ENCODE results near the gene GIMAP6. TPM values are rescaled to one million over a fixed set of nuclear protein-coding genes. Genes with fewer than 3 reads are reported as not detected.

GIMAP6 gene
- total and polyA plus RNA-seq, 2 experiments from 2014 or later = 0.09 TPM; not detected in 1

DNA sequence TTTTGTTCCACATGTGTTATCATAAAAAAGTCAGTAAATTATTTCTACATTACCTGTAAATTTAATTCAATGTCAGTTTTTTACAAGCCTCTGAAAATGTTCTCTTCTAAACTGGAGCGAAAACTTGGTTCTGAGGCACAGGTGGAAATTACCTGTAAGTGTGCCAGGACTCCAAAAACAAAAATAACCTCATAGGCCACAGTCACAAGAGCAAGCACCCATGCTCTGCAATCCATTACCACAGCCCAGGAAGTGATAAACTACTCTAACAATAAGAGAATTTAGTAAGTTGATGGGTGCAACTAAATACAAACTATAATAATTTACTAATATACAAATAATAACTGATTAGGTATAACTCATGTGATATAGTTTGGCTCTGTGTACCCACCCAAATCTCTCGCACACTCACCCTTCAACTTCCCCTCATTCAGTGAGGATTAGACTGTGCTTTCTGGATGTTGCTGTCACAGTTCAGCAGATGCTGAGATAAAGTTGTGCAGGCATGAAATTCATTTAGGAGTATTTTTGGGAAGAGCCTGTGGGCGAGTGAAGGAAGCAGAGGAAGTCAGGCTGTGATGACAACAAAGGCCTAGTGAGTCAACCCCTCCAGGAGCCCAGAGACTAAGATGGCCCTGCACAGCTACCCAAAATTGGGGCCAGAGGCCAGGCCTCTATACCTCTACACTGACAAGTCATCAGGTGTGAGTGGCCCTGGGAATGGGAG is 16.3 kb upstream of the GIMAP6 start:
- TF ChIP-seq CTCF (IDR thresholded peaks at IDR 0.05; ENCODE audit: low read depth, low read length) = no peak
- no peak for DNase-seq (ENCODE audit: low read depth in 1 of 2, low spot score in 1 of 2)

DNA sequence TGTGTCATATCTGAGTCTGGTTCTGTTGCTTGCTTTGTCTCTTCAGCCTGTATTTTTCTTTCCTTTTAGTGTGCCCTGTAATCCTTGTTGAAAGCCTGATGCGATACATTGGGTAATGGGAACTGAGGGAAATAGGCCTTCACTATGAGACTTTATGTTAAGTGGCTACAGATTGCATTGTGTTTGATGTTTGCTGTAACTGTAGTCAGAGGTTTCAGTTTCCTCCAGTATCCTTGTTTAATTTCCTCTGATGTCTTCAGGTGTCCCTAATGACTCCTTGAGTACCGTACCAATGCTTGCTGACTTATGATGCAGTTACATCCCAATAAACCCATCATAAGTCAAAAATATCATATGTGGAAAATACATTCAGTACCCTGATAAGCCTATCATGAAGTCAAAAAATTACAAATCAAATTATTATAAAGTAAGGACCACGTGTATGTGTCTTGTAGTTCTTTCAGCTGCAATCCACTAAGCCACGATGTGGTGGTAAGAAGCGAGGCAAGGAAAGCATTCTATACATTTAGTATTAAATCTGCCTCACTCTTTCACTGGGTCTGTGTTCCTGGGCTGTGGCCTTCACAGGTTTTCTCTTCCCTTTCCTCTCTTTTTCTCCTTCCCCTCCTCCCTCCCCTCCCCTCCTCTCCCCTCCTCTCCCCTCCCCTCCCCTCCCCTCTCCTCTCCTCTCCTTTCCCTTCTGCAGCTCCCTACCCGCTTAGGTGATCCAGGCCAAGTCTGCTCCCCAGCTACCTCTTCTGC is 13.3 kb upstream of the GIMAP6 start:
- no peak for TF ChIP-seq CTCF (IDR thresholded peaks at IDR 0.05; ENCODE audit: low read depth, low read length)
- H3K36me3 ChIP-seq = no peaks in the 10 kb centered on the region
- H3K4me3 ChIP-seq = no peak overlapping the region
- DNase-seq (ENCODE audit: low read depth in 1 of 2, low spot score in 1 of 2) = no peak
- H3K9me3 ChIP-seq (ENCODE audit: low read depth) = no peaks in the 10 kb centered on the region
- no peaks in the 10 kb centered on the region for H3K4me1 ChIP-seq (ENCODE audit: low read depth)
- H3K27ac ChIP-seq = no peak overlapping the region
- no peaks in the 10 kb centered on the region for H3K27me3 ChIP-seq

More for the DNA sequence above, 16.3 kb upstream of the GIMAP6 start:
- H3K4me3 ChIP-seq = no peak overlapping the region
- H3K27ac ChIP-seq = no peak overlapping the region
- H3K9me3 ChIP-seq (ENCODE audit: low read depth) = no peaks in the 10 kb centered on the region
- no peaks in the 10 kb centered on the region for H3K36me3 ChIP-seq
- H3K27me3 ChIP-seq = no peaks in the 10 kb centered on the region
- no peaks in the 10 kb centered on the region for H3K4me1 ChIP-seq (ENCODE audit: low read depth)

DNA sequence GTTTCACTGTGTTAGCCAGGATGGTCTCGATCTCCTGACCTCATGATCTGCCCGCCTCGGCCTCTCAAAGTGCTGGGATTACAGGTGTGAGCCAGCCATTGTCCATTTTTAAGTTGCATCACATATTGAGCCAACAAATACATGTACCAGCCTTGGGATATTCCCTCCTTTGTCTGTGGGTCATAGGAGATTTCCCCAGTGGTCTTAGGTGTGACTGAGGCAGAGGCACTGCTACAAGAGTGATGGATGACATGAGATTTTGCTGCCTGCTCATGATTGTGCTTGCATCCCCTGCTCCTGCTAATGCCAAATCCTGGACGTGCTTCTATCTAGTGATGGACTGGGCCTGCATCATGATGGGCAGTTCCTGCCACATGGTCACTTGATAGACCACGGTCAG is 10.7 kb upstream of the GIMAP6 start:
- no peaks in the 10 kb centered on the region for H3K36me3 ChIP-seq
- no peak overlapping the region for H3K27ac ChIP-seq
- no peaks in the 10 kb centered on the region for H3K4me1 ChIP-seq (ENCODE audit: low read depth)
- no peak for DNase-seq (ENCODE audit: low read depth in 1 of 2, low spot score in 1 of 2)
- H3K9me3 ChIP-seq (ENCODE audit: low read depth) = no peaks in the 10 kb centered on the region
- no peak for TF ChIP-seq CTCF (IDR thresholded peaks at IDR 0.05; ENCODE audit: low read depth, low read length)
- H3K4me3 ChIP-seq = no peak overlapping the region
- H3K27me3 ChIP-seq = no peaks in the 10 kb centered on the region

DNA sequence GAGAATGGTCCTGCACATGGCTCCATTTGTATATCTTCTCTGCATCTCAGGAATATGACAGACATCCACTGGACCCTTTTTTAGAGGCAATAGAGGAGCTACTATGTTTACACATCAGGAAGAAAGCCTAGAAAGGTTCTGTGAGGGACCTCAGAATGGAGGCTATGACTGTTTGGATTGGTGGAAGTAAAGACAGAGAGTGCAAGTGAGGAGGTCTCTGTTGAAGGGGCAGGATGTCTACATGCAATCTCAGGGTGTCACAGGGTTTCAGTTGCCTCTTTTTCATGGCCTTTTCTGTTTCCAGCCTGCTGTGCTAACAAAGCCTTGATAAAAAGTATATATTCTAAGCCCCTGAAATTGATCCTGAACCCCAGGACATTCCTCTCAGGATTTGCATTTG is 9.7 kb upstream of the GIMAP6 start:
- TF ChIP-seq CTCF (IDR thresholded peaks at IDR 0.05; ENCODE audit: low read depth, low read length) = no peak
- Histone ChIP-seq H3K4me3 (no peak overlapping the region), H3K27ac (no peak overlapping the region), H3K9me3 (ENCODE audit: low read depth) (no peaks in the 10 kb centered on the region), H3K27me3 (no peaks in the 10 kb centered on the region), H3K4me1 (ENCODE audit: low read depth) (no peaks in the 10 kb centered on the region), H3K36me3 (no peaks in the 10 kb centered on the region)
- no peak for DNase-seq (ENCODE audit: low read depth in 1 of 2, low spot score in 1 of 2)

DNA sequence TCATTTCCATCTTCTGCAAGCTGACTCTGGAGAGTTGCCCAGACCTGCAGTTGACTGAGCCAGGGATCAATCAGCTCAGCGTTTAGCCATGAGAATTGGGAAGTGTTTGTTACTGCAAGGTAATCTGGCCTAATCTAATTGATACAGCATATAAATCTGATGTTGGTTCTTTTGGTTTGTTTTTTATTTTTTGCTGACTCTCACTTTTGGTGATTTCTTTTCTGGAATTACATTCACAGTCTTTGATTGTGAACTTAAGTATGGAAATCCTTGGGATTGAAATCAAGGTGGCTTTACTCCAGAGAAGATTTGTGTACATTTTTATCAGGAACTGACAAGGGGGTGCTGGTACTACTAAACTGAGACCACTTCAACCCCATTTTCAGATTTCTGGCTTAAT is 1.7 kb upstream of the GIMAP6 start:
- H3K9me3 ChIP-seq (ENCODE audit: low read depth) = no peaks in the 10 kb centered on the region
- peaks cover 8% of the 10 kb centered on the region for H3K4me1 ChIP-seq (ENCODE audit: low read depth)
- H3K36me3 ChIP-seq = no peaks in the 10 kb centered on the region
- no peaks in the 10 kb centered on the region for H3K27me3 ChIP-seq
- no peak for TF ChIP-seq CTCF (IDR thresholded peaks at IDR 0.05; ENCODE audit: low read depth, low read length)
- DNase-seq (ENCODE audit: low read depth in 1 of 2, low spot score in 1 of 2) = no peak
- H3K27ac ChIP-seq = no peak overlapping the region
- H3K4me3 ChIP-seq = no peak overlapping the region

All from cardiac muscle cell (in vitro differentiated cells and primary cell).